Stomach (tissue), 4 donors: ENCODE results near the gene ASCL2.

Source experiments
- EP300 ChIP-seq: sonication (generic); formaldehyde crosslinking; IDR thresholded peaks from one replicate; pipeline ENCODE4 v1.6.1; 2017; ENCODE audit warnings: antibody characterized with exemption
- POLR2A ChIP-seq, 4 donors: fragments of 450-650 bp; IDR thresholded peaks; one replicate each; pipeline ENCODE4 v1.6.1; 2016; ENCODE audit warnings: antibody characterized with exemption in 4 of 4, control low read depth in 2 of 4, mild to moderate bottlenecking in 1 of 4, moderate library complexity in 1 of 4
- POLR2AphosphoS5 ChIP-seq, 3 donors: sonication (generic); formaldehyde crosslinking; IDR thresholded peaks; one replicate each; pipeline ENCODE4 v1.6.1; 2016; ENCODE audit warnings: antibody characterized with exemption in 3 of 3
- TF ChIP-seq, protein P1 (sequence below), 7 experiments: fragments of 450-650 bp in 4 of 7; fragments of 200-600 bp in 3 of 7; sonication (generic) in 3 of 7; IDR thresholded peaks; one replicate each; pipeline ENCODE4 v1.5.1; 2016 to 2019; ENCODE audit warnings: antibody characterized with exemption in 7 of 7, control low read depth in 2 of 7, mild to moderate bottlenecking in 1 of 7

DNA sequence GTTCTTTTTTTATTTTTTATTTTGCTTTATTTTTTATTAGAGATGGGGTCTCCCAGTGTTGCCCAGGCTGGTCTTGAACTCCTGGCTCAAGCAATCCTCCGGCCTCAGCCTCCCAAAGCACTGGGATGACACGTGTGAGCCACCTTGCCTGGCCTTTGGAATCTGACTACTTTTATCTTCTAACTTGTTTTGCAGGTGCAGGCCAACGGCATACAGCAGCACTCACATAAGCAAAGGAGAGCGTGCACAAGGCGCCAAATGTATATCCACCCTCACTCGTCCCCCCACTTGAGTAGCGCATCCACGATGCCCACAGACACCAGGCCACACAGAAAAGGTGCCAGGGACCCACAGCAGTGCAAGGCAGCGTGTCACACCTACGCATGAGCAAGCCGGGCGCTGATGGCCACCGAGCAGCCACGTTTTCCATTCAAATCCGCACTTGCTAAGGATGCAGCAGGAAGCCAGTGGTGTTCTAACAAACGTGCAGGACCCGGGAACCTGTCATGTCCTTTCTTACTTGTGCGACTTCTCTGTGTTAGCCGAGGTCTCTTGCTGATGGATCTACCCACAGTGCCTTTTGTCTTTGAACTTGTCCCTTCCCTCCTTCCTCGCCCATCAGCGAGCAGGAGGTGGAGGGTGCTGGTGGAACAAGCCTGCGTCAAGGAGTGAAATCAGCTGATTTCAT lies 5.9 kb downstream of the ASCL2 start:
- TF ChIP-seq, protein P1, sequence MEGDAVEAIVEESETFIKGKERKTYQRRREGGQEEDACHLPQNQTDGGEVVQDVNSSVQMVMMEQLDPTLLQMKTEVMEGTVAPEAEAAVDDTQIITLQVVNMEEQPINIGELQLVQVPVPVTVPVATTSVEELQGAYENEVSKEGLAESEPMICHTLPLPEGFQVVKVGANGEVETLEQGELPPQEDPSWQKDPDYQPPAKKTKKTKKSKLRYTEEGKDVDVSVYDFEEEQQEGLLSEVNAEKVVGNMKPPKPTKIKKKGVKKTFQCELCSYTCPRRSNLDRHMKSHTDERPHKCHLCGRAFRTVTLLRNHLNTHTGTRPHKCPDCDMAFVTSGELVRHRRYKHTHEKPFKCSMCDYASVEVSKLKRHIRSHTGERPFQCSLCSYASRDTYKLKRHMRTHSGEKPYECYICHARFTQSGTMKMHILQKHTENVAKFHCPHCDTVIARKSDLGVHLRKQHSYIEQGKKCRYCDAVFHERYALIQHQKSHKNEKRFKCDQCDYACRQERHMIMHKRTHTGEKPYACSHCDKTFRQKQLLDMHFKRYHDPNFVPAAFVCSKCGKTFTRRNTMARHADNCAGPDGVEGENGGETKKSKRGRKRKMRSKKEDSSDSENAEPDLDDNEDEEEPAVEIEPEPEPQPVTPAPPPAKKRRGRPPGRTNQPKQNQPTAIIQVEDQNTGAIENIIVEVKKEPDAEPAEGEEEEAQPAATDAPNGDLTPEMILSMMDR (IDR thresholded peaks at IDR 0.05), result no peak
- no peak for TF ChIP-seq POLR2A (IDR thresholded peaks at IDR 0.05)
- no peak for TF ChIP-seq EP300
- no peak for TF ChIP-seq POLR2AphosphoS5 (IDR thresholded peaks at IDR 0.05)
